Activated CD4-positive, alpha-beta T cell treated with anti-CD3 and anti-CD28 coated beads, Interleukin-2, amount 10 ng/mL, durations not matched to agents 7 days and 5 days (primary cell): ENCODE data around the gene CTNNBL1. TPM values are rescaled to one million over a fixed set of nuclear protein-coding genes. Genes with fewer than 3 reads are reported as not detected.

ENCODE experiments used
- CTCF ChIA-PET: fragments of 350-600 bp; sonication (Branson Sonifier 250); formaldehyde crosslinking; loops from one replicate; lab custom pipeline; 2021; ENCODE audit warnings: antibody characterized with exemption; lab: Charles Lee
- POLR2A ChIA-PET: fragments of 350-600 bp; sonication (Branson Sonifier 250); formaldehyde crosslinking; loops from one replicate; lab custom pipeline; 2021; ENCODE audit warnings: antibody characterized with exemption; lab: Charles Lee
- DNase-seq: peaks from one replicate; pipeline ENCODE4 v3.0.0-alpha.2; 2020
- H3K27ac Mint-ChIP-seq: one replicate; pipeline ENCODE4 v1.8.0; 2021; ENCODE audit warnings: mild to moderate bottlenecking, moderate library complexity, mixed read lengths
- H3K27me3 Mint-ChIP-seq: one replicate; pipeline ENCODE4 v1.8.0; 2021; ENCODE audit warnings: mixed read lengths
- H3K36me3 Mint-ChIP-seq: one replicate; pipeline ENCODE4 v1.8.0; 2021; ENCODE audit warnings: low read depth, mixed read lengths
- H3K4me1 Mint-ChIP-seq: one replicate; pipeline ENCODE4 v1.8.0; 2021; ENCODE audit warnings: mixed read lengths
- H3K4me3 Mint-ChIP-seq: one replicate; pipeline ENCODE4 v1.8.0; 2021; ENCODE audit warnings: mild to moderate bottlenecking, moderate library complexity, mixed read lengths
- H3K9me3 Mint-ChIP-seq: one replicate; pipeline ENCODE4 v1.8.0; 2021; ENCODE audit warnings: mixed read lengths
- total RNA-seq, 2 experiments: library from RNA; stranded (reverse); gene quantifications; one replicate each; pipeline ENCODE4 v1.2.3, GENCODE V29; 2021

The CTNNBL1 gene
- total RNA-seq, 2 experiments from 2014 or later, result 75.1 to 81.8 TPM

GRCh38 chr20:37920270-37920669 lies 226.4 kb downstream of the CTNNBL1 start:
- no peak for DNase-seq
- POLR2A ChIA-PET, result no interaction called here
- H3K4me1 Mint-ChIP-seq, result peaks cover 12% of the 10 kb centered on the region

GRCh38 chr20:37920679-37921322 lies 227.0 kb downstream of the CTNNBL1 start:
- H3K4me1 Mint-ChIP-seq, result peaks cover 12% of the 10 kb centered on the region
- CTCF ChIA-PET, result no interaction called here

More at GRCh38 chr20:37920270-37920669, 226.4 kb downstream of the CTNNBL1 start:
- CTCF ChIA-PET, result no interaction called here
- peaks cover 9% of the 10 kb centered on the region for H3K27me3 Mint-ChIP-seq
- H3K36me3 Mint-ChIP-seq, result no peaks in the 10 kb centered on the region
- no peak overlapping the region for H3K27ac Mint-ChIP-seq
- H3K4me3 Mint-ChIP-seq, result no peak overlapping the region
- no peaks in the 10 kb centered on the region for H3K9me3 Mint-ChIP-seq

GRCh38 chr20:37921341-37921929 lies 227.6 kb downstream of the CTNNBL1 start:
- POLR2A ChIA-PET, result no interaction called here
- Mint-ChIP-seq H3K27me3 (peaks cover 5% of the 10 kb centered on the region), H3K27ac (no peak overlapping the region), H3K4me1 (peaks cover 12% of the 10 kb centered on the region), H3K4me3 (no peak overlapping the region), H3K36me3 (no peaks in the 10 kb centered on the region), H3K9me3 (no peaks in the 10 kb centered on the region)
- CTCF ChIA-PET, result no interaction called here
- DNase-seq, result no peak

More at GRCh38 chr20:37920679-37921322, 227.0 kb downstream of the CTNNBL1 start:
- Mint-ChIP-seq H3K36me3 (no peaks in the 10 kb centered on the region), H3K9me3 (no peaks in the 10 kb centered on the region), H3K27ac (no peak overlapping the region), H3K4me3 (no peak overlapping the region), H3K27me3 (peaks cover 7% of the 10 kb centered on the region)
- no peak for DNase-seq
- POLR2A ChIA-PET, result no interaction called here

Other genes starting within 250 kb of the CTNNBL1 start
- under 1 TPM in 1 of 2 experiments, not detected in 1; 0.17 TPM for gene NNAT, start 172.8 kb upstream of the CTNNBL1 start, total RNA-seq
- gene BLCAP, start 166.2 kb upstream of the CTNNBL1 start, total RNA-seq, result 10 to 100 TPM; 41.1 to 44.1 TPM
- not detected for gene VSTM2L, start 209.1 kb downstream of the CTNNBL1 start, total RNA-seq